ENCODE results near the gene FAM168B.

Gene FAM168B

DNA sequence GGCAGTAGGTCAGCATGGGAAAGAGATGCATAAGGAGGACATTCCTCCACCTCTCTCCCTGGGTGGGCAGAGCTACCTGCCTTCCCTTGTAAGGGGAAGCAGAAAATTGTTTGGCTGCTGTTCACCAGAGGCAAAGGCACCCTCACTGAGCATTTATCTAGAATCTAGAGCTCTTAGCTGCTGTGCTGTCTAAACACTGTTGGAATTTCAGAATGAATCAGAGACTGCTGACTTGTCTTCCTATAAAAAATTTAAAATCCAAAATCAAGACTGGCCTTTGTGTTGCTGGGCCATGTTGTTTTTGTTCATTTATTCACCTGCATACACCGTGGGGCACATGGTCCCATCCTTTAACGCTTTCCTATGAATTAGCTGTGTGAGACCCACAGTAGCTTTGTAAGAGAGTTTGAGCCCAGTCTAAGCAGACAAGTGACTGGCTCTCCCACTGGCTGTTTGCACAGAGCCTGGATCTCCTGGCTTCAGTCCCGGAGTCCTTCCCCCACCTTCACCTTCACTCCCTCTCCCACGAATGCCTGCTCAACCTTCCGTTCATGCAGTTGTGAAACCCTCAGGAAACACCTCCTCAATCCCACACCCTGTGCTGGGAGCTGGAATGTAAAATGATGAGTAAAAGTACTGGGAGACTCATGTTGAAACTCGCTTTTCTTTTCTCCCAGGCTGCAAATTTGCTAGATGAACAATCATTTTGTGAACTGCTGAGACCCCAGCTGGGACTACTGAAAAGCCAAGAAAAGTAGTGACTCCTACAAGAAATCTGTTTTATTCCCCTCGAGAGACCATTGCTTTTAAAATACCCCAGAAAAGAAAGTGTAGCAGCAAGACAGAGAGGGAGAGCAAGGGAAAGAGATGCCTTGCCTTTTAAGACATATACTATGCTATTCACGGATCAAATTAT lies 76.2 kb downstream of the FAM168B start:
- FAIRE-seq, result peak; percentile 95

GRCh38 chr2:131015764-131016163 lies 77.5 kb downstream of the FAM168B start:
- FAIRE-seq (no peak), DNase-seq (ENCODE audit: insufficient read length, low spot score) (no peak)
- no peak for TF ChIP-seq POLR2A (IDR thresholded peaks at IDR 0.05; ENCODE audit: low read depth, low read length)

More for the DNA sequence above, 76.2 kb downstream of the FAM168B start:
- TF ChIP-seq POLR2A (IDR thresholded peaks at IDR 0.05; ENCODE audit: low read depth, low read length), result no peak
- DNase-seq (ENCODE audit: insufficient read length, low spot score), result peak; percentile 65

- TF ChIP-seq POLR2A (IDR thresholded peaks at IDR 0.05; ENCODE audit: low read depth, low read length), result no peak
- no peak for DNase-seq (ENCODE audit: insufficient read length, low spot score)
- no peak for FAIRE-seq
Measured at GRCh38 chr2:131014141-131014540, 79.1 kb downstream of the FAM168B start.

- DNase-seq (ENCODE audit: insufficient read length, low spot score) (no peak), FAIRE-seq (no peak)
- no peak for TF ChIP-seq POLR2A (IDR thresholded peaks at IDR 0.05; ENCODE audit: low read depth, low read length)
Measured at GRCh38 chr2:131011486-131011885, 81.8 kb downstream of the FAM168B start.

DNA sequence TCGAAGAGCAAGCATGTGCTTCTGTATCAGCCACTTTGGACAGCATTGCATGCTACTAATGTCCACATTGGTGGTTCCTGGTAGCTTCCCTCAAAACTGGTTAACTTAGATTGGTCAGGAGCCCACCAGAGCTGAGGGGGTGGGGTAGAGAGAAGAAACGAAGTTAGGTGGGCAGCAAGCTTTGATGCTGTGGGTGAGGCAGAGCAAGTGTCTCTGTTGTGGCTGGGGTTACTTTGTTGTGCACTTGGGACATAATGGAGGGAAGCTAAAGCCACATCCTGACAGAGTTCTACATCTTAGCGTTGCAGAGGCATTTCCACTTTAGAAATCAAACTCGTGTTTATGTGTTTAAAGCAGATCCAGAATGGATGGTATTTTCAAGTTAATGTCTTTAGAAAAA lies 82.7 kb downstream of the FAM168B start:
- no peak for FAIRE-seq
- TF ChIP-seq POLR2A (IDR thresholded peaks at IDR 0.05; ENCODE audit: low read depth, low read length), result no peak

GRCh38 chr2:131009713-131010475 lies 83.4 kb downstream of the FAM168B start:
- no peak for TF ChIP-seq POLR2A (IDR thresholded peaks at IDR 0.05; ENCODE audit: low read depth, low read length)
- DNase-seq (ENCODE audit: insufficient read length, low spot score) (no peak), FAIRE-seq (no peak)

More for the DNA sequence above, 82.7 kb downstream of the FAM168B start:
- no peak for DNase-seq (ENCODE audit: insufficient read length, low spot score)

DNA sequence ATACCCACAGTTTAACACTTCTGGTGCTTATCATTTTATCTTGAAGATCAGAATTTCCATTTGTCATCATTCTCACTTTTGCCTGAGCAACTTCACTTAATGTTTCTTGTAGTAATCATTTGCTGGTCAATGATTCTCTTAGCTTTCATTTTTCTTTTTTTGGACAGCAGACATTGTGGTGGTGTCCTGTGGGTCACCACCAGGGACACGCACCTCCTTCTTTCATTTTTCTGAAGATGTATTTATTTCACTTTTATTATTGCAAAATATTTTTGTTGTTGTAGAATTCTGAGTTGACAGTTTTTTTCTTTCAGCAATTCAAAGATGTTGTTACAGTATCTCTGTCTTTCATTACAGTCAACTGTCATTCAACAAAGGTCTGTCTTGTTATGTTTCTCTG lies 84.3 kb downstream of the FAM168B start:
- FAIRE-seq, result no peak
- TF ChIP-seq POLR2A (IDR thresholded peaks at IDR 0.05; ENCODE audit: low read depth, low read length), result no peak
- DNase-seq (ENCODE audit: insufficient read length, low spot score), result no peak

GRCh38 chr2:131006561-131006960 lies 86.7 kb downstream of the FAM168B start:
- no peak for FAIRE-seq

GRCh38 chr2:131005216-131005935 lies 87.9 kb downstream of the FAM168B start:
- TF ChIP-seq POLR2A (IDR thresholded peaks at IDR 0.05; ENCODE audit: low read depth, low read length), result no peak
- no peak for FAIRE-seq
- DNase-seq (ENCODE audit: insufficient read length, low spot score), result no peak

More at GRCh38 chr2:131006561-131006960, 86.7 kb downstream of the FAM168B start:
- no peak for DNase-seq (ENCODE audit: insufficient read length, low spot score)
- TF ChIP-seq POLR2A (IDR thresholded peaks at IDR 0.05; ENCODE audit: low read depth, low read length), result no peak

DNA sequence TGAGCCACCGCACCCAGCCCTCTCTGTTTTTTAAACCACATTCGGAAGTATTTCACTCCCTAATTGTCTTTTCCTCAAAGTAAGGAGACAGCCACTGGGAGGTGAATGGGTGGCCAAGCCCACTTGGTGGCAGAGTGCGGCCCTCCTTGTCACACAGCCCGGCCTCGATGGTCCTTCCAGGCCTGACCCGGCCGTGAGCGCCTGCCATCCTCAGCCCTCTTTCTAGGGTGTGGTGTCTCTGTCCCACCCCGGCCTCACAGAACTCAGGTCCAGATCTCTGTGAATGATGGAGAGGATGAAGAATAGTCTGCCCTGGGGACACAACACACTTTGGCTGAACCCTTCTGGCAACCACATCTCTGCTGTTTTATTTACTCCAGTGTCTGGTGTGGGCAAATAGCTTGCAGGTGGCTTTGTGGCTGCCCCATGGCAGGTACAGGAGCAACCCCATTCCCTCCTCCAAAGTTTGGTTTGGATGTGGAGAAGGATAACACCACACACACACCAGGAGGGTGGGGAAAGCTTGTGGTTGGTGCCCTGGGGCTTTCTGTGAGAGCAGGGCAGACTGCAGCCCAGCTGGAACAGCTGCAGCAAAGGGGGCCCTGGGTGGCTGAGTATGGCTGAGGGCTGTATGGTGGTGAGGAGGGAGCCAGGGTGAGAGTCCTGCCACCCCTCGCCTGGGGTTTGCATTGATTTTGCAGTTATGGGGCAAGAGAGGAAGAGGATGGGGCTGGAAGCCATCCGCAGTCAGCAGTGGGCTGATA lies 88.6 kb downstream of the FAM168B start:
- FAIRE-seq (no peak), DNase-seq (ENCODE audit: insufficient read length, low spot score) (no peak)
- TF ChIP-seq POLR2A (IDR thresholded peaks at IDR 0.05; ENCODE audit: low read depth, low read length), result no peak

DNA sequence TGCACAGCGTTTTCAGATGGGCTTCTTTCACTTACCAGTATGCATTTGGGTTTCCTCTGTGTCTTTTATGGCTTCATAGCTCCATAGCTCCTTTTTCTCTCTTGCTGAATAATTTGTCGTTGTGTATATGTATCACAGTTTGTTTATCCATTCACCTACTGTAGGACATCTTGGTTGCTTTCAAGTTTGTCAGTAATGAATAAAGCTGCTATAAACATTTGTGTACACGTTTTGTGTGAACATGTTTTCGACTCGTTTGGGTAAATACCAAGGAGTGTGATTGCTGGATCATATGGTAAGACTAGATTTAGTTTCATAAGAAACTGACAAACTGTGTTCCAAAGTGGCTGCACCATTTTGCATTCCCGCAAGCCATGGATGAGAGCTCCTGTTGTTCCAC lies 94.7 kb downstream of the FAM168B start:
- FAIRE-seq, result no peak

More for the DNA sequence above, 94.7 kb downstream of the FAM168B start:
- TF ChIP-seq POLR2A (IDR thresholded peaks at IDR 0.05; ENCODE audit: low read depth, low read length), result no peak
- DNase-seq (ENCODE audit: insufficient read length, low spot score), result no peak

Data from H54 (cell line).